ENCODE results near the gene NXPH1.

Gene NXPH1

DNA sequence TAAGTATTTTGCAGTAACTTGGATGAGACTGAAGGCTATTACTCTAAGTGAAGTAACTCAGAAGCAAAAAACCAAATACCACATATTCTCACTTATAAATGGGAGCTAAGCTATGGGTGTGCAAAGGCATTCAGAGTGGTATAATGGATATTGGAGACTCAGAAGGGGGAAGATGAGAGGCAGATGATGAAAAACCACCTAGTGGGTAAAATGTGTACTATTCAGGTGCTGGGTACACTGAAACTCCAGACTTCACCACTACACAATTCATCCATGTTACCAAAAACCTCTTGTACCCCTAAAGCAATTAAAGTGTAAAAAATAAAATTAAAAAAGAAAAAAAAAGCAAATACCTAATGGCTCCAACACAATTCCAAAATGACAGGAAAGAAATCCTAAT lies 351.7 kb downstream of the NXPH1 start:
- DNase-seq: no peak
- H3K9me3 Mint-ChIP-seq: no peaks in the 10 kb centered on the region
- TF ChIP-seq, protein P1, sequence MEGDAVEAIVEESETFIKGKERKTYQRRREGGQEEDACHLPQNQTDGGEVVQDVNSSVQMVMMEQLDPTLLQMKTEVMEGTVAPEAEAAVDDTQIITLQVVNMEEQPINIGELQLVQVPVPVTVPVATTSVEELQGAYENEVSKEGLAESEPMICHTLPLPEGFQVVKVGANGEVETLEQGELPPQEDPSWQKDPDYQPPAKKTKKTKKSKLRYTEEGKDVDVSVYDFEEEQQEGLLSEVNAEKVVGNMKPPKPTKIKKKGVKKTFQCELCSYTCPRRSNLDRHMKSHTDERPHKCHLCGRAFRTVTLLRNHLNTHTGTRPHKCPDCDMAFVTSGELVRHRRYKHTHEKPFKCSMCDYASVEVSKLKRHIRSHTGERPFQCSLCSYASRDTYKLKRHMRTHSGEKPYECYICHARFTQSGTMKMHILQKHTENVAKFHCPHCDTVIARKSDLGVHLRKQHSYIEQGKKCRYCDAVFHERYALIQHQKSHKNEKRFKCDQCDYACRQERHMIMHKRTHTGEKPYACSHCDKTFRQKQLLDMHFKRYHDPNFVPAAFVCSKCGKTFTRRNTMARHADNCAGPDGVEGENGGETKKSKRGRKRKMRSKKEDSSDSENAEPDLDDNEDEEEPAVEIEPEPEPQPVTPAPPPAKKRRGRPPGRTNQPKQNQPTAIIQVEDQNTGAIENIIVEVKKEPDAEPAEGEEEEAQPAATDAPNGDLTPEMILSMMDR (IDR thresholded peaks at IDR 0.05): no peak

DNA sequence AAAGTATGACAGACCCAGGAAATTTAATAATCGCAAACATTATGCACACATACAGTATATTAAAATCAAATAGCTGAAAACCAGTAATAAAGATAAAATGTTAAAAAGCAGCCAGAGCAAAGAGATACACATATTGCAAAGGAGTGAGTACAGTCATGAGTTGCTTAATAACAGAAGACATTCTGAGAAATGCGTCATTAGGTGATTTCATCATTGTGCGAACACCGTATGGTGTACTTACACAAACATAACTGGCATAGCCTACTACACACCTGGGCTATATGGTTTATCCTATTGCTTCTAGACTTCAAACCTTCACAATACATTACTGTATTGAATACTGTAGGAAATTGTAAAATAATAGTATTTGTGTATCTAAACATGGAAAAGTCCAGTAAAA lies 367.6 kb downstream of the NXPH1 start:
- H3K4me3 Mint-ChIP-seq: no peak overlapping the region
- no peaks in the 10 kb centered on the region for H3K9me3 Mint-ChIP-seq
- TF ChIP-seq, protein P1 (IDR thresholded peaks at IDR 0.05): no peak
- no peaks in the 10 kb centered on the region for H3K4me1 Mint-ChIP-seq
- H3K27me3 Mint-ChIP-seq (ENCODE audit: low read depth, poor library complexity): no peaks in the 10 kb centered on the region
- no peak for DNase-seq
- no peak overlapping the region for H3K27ac Mint-ChIP-seq
- H3K36me3 Mint-ChIP-seq (ENCODE audit: low read depth): no peaks in the 10 kb centered on the region

More for the DNA sequence above, 351.7 kb downstream of the NXPH1 start:
- H3K27me3 Mint-ChIP-seq (ENCODE audit: low read depth, poor library complexity): peaks cover 5% of the 10 kb centered on the region
- no peak overlapping the region for H3K27ac Mint-ChIP-seq
- H3K4me3 Mint-ChIP-seq: no peak overlapping the region
- no peaks in the 10 kb centered on the region for H3K4me1 Mint-ChIP-seq
- no peaks in the 10 kb centered on the region for H3K36me3 Mint-ChIP-seq (ENCODE audit: low read depth)

Measured in nephron progenitor cell (in vitro differentiated cells).